Neutrophil (primary cell): ENCODE results near the gene KRT8.
A peak's percentile ranks its signal among the peaks of the same experiment; 100 is the strongest.

Source experiments
- H3K27ac ChIP-seq: fragments of 200-600 bp; sonication (generic); 2 replicates; pipeline ENCODE4 v1.5.1; 2016; ENCODE audit warnings: mild to moderate bottlenecking, moderate library complexity
- H3K27me3 ChIP-seq: fragments of 200-600 bp; sonication (generic); 2 replicates; pipeline ENCODE4 v1.6.0; 2016; ENCODE audit warnings: mild to moderate bottlenecking
- H3K36me3 ChIP-seq: fragments of 200-600 bp; sonication (generic); 2 replicates; pipeline ENCODE4 v1.5.1; 2017
- H3K4me1 ChIP-seq, 2 experiments: fragments of 200-600 bp in 1 of 2; sonication (generic) in 1 of 2; 1 replicate in 1 of 2; 2 replicates in 1 of 2; pipeline versions ENCODE4 v1.5.1 to v1.6.1; 2013 to 2016; ENCODE audit warnings: low read depth in 1 of 2, low read length in 1 of 2, mild to moderate bottlenecking in 1 of 2, moderate library complexity in 1 of 2; ENCODE audit not compliant: control insufficient read depth in 1 of 2, insufficient read depth in 1 of 2
- H3K4me3 ChIP-seq, 2 experiments: fragments of 200-600 bp in 1 of 2; sonication (generic) in 1 of 2; 1 replicate in 1 of 2; 2 replicates in 1 of 2; pipeline ENCODE4 v1.5.1; 2013 to 2016; ENCODE audit warnings: low read depth in 1 of 2, low read length in 1 of 2, mild to moderate bottlenecking in 1 of 2, moderate library complexity in 1 of 2
- H3K9me3 ChIP-seq: fragments of 200-600 bp; sonication (generic); 2 replicates; pipeline ENCODE4 v1.5.1; 2016
- TF ChIP-seq, protein P1 (sequence below): fragments of 200-600 bp; sonication (generic); IDR thresholded peaks from 2 replicates; pipeline ENCODE4 v1.5.1; 2016; ENCODE audit warnings: antibody characterized with exemption

Gene KRT8

GRCh38 chr12:52920937-52921336, 16.1 kb upstream of the KRT8 start:
- H3K4me1 ChIP-seq, result no peaks in the 10 kb centered on the region
- H3K9me3 ChIP-seq, result no peaks in the 10 kb centered on the region
- H3K27ac ChIP-seq, result no peak overlapping the region
- no peak overlapping the region for H3K4me3 ChIP-seq
- H3K27me3 ChIP-seq, result no peaks in the 10 kb centered on the region
- TF ChIP-seq, protein P1, sequence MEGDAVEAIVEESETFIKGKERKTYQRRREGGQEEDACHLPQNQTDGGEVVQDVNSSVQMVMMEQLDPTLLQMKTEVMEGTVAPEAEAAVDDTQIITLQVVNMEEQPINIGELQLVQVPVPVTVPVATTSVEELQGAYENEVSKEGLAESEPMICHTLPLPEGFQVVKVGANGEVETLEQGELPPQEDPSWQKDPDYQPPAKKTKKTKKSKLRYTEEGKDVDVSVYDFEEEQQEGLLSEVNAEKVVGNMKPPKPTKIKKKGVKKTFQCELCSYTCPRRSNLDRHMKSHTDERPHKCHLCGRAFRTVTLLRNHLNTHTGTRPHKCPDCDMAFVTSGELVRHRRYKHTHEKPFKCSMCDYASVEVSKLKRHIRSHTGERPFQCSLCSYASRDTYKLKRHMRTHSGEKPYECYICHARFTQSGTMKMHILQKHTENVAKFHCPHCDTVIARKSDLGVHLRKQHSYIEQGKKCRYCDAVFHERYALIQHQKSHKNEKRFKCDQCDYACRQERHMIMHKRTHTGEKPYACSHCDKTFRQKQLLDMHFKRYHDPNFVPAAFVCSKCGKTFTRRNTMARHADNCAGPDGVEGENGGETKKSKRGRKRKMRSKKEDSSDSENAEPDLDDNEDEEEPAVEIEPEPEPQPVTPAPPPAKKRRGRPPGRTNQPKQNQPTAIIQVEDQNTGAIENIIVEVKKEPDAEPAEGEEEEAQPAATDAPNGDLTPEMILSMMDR, result no peak
- H3K36me3 ChIP-seq, result no peaks in the 10 kb centered on the region

DNA sequence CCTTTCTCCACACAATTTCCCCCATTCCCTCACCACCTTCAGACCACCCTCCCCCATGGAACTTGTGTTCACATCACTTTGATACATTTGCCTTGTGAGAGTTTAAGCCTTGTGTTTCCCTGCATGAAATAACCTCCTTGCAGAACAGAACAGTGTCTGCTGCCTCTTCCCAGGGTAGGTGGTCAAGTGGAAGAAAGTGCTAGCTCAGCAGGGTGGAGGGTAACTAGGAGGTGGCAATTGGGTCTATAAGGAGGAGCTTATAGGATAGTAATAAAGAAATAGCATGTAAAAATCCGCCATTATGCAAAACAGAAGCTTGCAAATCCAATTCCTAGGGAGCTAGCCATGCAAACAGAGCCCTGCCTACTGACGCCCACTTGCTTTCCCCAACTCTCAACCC, 13.9 kb upstream of the KRT8 start:
- H3K27me3 ChIP-seq, result no peaks in the 10 kb centered on the region
- no peaks in the 10 kb centered on the region for H3K4me1 ChIP-seq
- no peaks in the 10 kb centered on the region for H3K36me3 ChIP-seq

DNA sequence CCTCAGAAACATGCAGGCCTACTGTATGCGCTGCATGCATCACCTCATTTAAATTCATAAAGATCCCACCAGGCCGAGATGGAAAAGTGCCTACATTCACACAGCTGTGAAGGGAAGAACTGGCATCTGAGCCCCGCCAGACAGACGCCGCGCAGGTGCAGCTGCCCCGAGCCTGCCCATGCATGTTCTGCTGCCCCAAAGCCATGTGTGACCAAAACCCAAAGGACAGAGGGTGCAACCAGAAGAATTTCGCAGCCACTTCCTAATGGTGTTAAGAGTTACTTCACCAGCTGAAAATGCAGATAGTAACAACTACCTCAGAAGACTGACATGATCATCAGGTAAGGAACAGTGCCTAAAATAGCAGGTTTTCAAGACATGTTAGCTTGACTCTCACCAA, 13.5 kb upstream of the KRT8 start:
- Histone ChIP-seq H3K4me3 (no peak overlapping the region), H3K36me3 (no peaks in the 10 kb centered on the region), H3K4me1 (no peaks in the 10 kb centered on the region), H3K27ac (peak overlapping the region; percentile 40), H3K27me3 (no peaks in the 10 kb centered on the region), H3K9me3 (no peaks in the 10 kb centered on the region)
- TF ChIP-seq, protein P1, result no peak

More for the DNA sequence above, 13.9 kb upstream of the KRT8 start:
- H3K27ac ChIP-seq, result no peak overlapping the region
- H3K9me3 ChIP-seq, result no peaks in the 10 kb centered on the region
- TF ChIP-seq, protein P1, result no peak
- no peak overlapping the region for H3K4me3 ChIP-seq

DNA sequence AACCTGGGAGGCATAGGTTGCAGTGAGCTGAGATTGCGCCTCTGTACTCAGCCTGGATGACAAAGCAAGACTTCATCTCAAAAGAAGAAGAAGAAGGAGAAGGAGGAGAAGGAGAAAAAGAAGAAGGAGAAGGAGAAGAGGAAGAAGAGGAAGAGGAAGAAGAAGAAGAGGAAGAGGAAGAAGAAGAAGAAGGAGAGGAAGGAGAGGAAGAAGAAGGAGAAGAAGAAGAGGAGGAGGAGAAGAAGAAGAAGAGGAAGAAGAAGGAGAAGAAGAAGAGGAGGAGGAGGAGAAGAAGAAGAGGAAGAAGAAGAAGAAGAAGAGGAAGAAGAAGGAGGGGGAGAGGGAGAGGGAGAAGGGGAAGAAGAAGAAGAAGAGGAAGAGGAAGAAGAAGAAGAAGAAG, 12.9 kb upstream of the KRT8 start:
- H3K36me3 ChIP-seq, result no peaks in the 10 kb centered on the region
- TF ChIP-seq, protein P1, result no peak

DNA sequence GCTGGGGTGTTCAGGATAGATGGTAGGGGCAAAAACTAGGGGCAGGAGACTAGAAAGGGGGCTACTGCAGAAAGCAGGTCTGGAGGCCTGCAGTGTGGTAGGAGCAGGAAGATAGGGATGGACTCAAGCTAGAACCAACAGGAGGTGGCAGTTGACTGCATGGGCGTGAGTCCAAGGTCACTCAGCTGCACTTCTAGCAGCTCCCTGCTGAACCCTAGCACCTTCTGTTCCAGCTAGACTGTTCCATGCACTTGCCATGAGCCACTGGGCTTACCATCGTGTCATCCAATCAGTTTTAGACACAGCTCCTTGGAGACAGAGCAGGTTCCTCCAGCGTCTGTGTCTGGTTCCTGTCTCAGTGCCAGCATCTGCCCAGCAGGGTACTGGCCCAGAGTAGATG, 11.3 kb upstream of the KRT8 start:
- no peak overlapping the region for H3K27ac ChIP-seq
- no peaks in the 10 kb centered on the region for H3K4me1 ChIP-seq
- no peaks in the 10 kb centered on the region for H3K27me3 ChIP-seq
- H3K9me3 ChIP-seq, result no peaks in the 10 kb centered on the region
- TF ChIP-seq, protein P1, result no peak
- H3K4me3 ChIP-seq, result no peak overlapping the region
- H3K36me3 ChIP-seq, result no peaks in the 10 kb centered on the region

More for the DNA sequence above, 12.9 kb upstream of the KRT8 start:
- H3K9me3 ChIP-seq, result no peaks in the 10 kb centered on the region
- H3K27me3 ChIP-seq, result no peaks in the 10 kb centered on the region
- no peaks in the 10 kb centered on the region for H3K4me1 ChIP-seq
- H3K27ac ChIP-seq, result no peak overlapping the region
- H3K4me3 ChIP-seq, result no peak overlapping the region

DNA sequence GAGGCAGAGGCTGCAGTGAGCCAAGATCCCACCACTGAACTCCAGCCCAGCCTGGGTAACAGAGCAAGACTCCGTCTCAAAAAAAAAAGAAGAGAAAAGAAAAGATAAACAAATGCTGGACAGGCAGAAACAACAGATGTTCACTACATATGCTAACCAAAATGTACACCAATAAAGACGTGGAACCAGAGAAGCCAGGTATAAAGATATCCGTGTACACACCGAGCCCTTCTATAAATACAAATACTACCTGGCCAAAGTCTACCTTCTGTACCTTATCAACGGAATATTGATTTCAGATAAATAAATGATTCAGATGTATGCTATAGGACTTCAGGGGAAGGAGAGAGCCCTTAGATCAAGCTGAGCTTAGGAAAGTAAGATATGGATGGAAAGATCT, 10.8 kb upstream of the KRT8 start:
- TF ChIP-seq, protein P1, result no peak
- Histone ChIP-seq H3K36me3 (no peaks in the 10 kb centered on the region), H3K27me3 (no peaks in the 10 kb centered on the region), H3K9me3 (no peaks in the 10 kb centered on the region), H3K4me1 (peaks cover 0 to 4% of the 10 kb centered on the region in 2 experiments), H3K27ac (no peak overlapping the region), H3K4me3 (no peak overlapping the region)
